Measurements from ENCODE around the gene KLHL30. TPM values are rescaled to one million over a fixed set of nuclear protein-coding genes. Genes with fewer than 3 reads are reported as not detected.

KLHL30 gene
- total RNA-seq, 1 donor from 2014 or later, result 1.2 TPM

GRCh38 chr2:238135601-238136150 is 2.8 kb upstream of the KLHL30 start:
- no peak for DNase-seq (ENCODE audit: extremely low spot score, unreplicated experiment)
- Mint-ChIP-seq H3K27ac (ENCODE audit: unreplicated experiment) (no peak overlapping the region), H3K4me1 (ENCODE audit: unreplicated experiment) (peaks cover 11% of the 10 kb centered on the region), H3K27me3 (ENCODE audit: unreplicated experiment) (no peaks in the 10 kb centered on the region), H3K9me3 (ENCODE audit: unreplicated experiment) (no peaks in the 10 kb centered on the region), H3K4me3 (ENCODE audit: unreplicated experiment) (no peak overlapping the region), H3K36me3 (ENCODE audit: unreplicated experiment) (no peaks in the 10 kb centered on the region)
- TF ChIP-seq, protein P1, sequence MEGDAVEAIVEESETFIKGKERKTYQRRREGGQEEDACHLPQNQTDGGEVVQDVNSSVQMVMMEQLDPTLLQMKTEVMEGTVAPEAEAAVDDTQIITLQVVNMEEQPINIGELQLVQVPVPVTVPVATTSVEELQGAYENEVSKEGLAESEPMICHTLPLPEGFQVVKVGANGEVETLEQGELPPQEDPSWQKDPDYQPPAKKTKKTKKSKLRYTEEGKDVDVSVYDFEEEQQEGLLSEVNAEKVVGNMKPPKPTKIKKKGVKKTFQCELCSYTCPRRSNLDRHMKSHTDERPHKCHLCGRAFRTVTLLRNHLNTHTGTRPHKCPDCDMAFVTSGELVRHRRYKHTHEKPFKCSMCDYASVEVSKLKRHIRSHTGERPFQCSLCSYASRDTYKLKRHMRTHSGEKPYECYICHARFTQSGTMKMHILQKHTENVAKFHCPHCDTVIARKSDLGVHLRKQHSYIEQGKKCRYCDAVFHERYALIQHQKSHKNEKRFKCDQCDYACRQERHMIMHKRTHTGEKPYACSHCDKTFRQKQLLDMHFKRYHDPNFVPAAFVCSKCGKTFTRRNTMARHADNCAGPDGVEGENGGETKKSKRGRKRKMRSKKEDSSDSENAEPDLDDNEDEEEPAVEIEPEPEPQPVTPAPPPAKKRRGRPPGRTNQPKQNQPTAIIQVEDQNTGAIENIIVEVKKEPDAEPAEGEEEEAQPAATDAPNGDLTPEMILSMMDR (IDR thresholded peaks at IDR 0.05), result no peak

DNA sequence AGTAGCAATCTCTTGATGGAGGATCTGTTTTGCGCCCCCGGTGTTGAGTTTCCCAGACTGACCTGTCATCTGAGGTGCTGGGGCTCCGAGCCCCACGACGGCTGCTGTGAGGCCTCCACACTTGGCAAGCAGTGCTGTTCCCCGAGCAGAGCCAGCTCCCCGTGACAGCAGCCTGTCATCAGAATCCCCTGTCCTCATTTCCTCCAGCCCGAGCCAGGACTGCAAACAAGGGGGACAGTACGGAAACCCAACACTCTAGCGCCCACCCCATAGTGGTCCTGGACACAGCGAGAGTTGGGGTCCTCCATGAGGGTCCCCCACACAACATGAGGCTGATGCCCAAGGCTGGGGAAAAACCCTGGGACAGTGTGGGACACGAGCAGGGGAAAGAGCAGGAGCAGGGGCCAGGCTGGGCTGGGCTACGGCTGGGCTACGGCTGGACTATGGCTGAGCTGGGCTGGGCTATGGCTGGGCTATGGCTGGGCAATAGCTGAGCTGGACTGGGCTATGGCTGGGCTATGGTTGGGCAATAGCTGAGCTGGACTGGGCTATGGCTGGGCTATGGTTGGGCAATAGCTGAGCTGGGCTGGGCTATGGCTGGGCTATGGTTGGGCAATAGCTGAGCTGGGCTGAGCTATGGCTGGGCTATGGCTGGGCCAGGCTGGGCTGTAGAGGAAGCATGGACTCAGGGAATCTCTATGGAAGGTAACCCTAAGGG is 1.5 kb upstream of the KLHL30 start:
- Mint-ChIP-seq H3K4me3 (ENCODE audit: unreplicated experiment) (no peak overlapping the region), H3K27me3 (ENCODE audit: unreplicated experiment) (no peaks in the 10 kb centered on the region), H3K4me1 (ENCODE audit: unreplicated experiment) (peaks cover 16% of the 10 kb centered on the region), H3K27ac (ENCODE audit: unreplicated experiment) (no peak overlapping the region), H3K9me3 (ENCODE audit: unreplicated experiment) (no peaks in the 10 kb centered on the region), H3K36me3 (ENCODE audit: unreplicated experiment) (no peaks in the 10 kb centered on the region)
- no peak for DNase-seq (ENCODE audit: extremely low spot score, unreplicated experiment)
- TF ChIP-seq, protein P1 (IDR thresholded peaks at IDR 0.05), result no peak

GRCh38 chr2:238137885-238138284 is 583 bp upstream of the KLHL30 start:
- Mint-ChIP-seq H3K9me3 (ENCODE audit: unreplicated experiment) (no peaks in the 10 kb centered on the region), H3K4me3 (ENCODE audit: unreplicated experiment) (no peak overlapping the region), H3K36me3 (ENCODE audit: unreplicated experiment) (no peaks in the 10 kb centered on the region), H3K27me3 (ENCODE audit: unreplicated experiment) (no peaks in the 10 kb centered on the region), H3K4me1 (ENCODE audit: unreplicated experiment) (peaks cover 18% of the 10 kb centered on the region), H3K27ac (ENCODE audit: unreplicated experiment) (no peak overlapping the region)
- TF ChIP-seq, protein P1 (IDR thresholded peaks at IDR 0.05), result no peak
- DNase-seq (ENCODE audit: extremely low spot score, unreplicated experiment), result no peak

GRCh38 chr2:238139196-238140039 is 950 bp downstream of the KLHL30 start:
- H3K27ac Mint-ChIP-seq (ENCODE audit: unreplicated experiment), result no peak overlapping the region
- H3K9me3 Mint-ChIP-seq (ENCODE audit: unreplicated experiment), result no peaks in the 10 kb centered on the region
- no peak for DNase-seq (ENCODE audit: extremely low spot score, unreplicated experiment)
- H3K36me3 Mint-ChIP-seq (ENCODE audit: unreplicated experiment), result no peaks in the 10 kb centered on the region
- TF ChIP-seq, protein P1 (IDR thresholded peaks at IDR 0.05), result peak; percentile 45
- H3K4me3 Mint-ChIP-seq (ENCODE audit: unreplicated experiment), result no peak overlapping the region
- no peaks in the 10 kb centered on the region for H3K27me3 Mint-ChIP-seq (ENCODE audit: unreplicated experiment)
- H3K4me1 Mint-ChIP-seq (ENCODE audit: unreplicated experiment), result peaks cover 24% of the 10 kb centered on the region

- peaks cover 24% of the 10 kb centered on the region for H3K4me1 Mint-ChIP-seq (ENCODE audit: unreplicated experiment)
Observed at GRCh38 chr2:238140040-238140439, 1.6 kb downstream of the KLHL30 start.

More at GRCh38 chr2:238140040-238140439, 1.6 kb downstream of the KLHL30 start:
- no peaks in the 10 kb centered on the region for H3K27me3 Mint-ChIP-seq (ENCODE audit: unreplicated experiment)
- no peaks in the 10 kb centered on the region for H3K9me3 Mint-ChIP-seq (ENCODE audit: unreplicated experiment)
- DNase-seq (ENCODE audit: extremely low spot score, unreplicated experiment), result no peak
- no peak overlapping the region for H3K27ac Mint-ChIP-seq (ENCODE audit: unreplicated experiment)
- no peak overlapping the region for H3K4me3 Mint-ChIP-seq (ENCODE audit: unreplicated experiment)
- no peaks in the 10 kb centered on the region for H3K36me3 Mint-ChIP-seq (ENCODE audit: unreplicated experiment)
- TF ChIP-seq, protein P1 (IDR thresholded peaks at IDR 0.05), result no peak
